A673 (cell line): Measurements from ENCODE around the gene CLASP2. TPM values are rescaled to one million over a fixed set of nuclear protein-coding genes. Genes with fewer than 3 reads are reported as not detected.

ENCODE experiments used
- BruUV-seq: library from RNA; stranded (reverse); fragments of 400-500 nt; replicated peaks from 2 replicates; lab custom pipeline; 2021; lab: Mats Ljungman, UMichigan
- CTCF ChIA-PET: fragments of 300-600 bp; sonication (Branson Sonifier 250); formaldehyde crosslinking; loops from one replicate; lab custom pipeline; 2022; ENCODE audit warnings: antibody characterized with exemption; lab: Charles Lee
- POLR2A ChIA-PET: fragments of 300-600 bp; sonication (Branson Sonifier 250); formaldehyde crosslinking; loops from one replicate; lab custom pipeline; 2022; ENCODE audit warnings: antibody characterized with exemption; ENCODE audit not compliant: low non-redundant PET; lab: Charles Lee
- DNase-seq: peaks from one replicate; pipeline ENCODE4 v3.0.0-alpha.2; 2015; ENCODE audit warnings: low spot score
- H3K27ac ChIP-seq: fragments of 200-600 bp; sonication (generic); 2 replicates; pipeline ENCODE4 v1.5.1; 2016; ENCODE audit warnings: mixed run types, low read depth, mild to moderate bottlenecking, mixed read lengths, antibody characterized with exemption, low read length; ENCODE audit not compliant: poor library complexity, severe bottlenecking
- H3K27me3 ChIP-seq: fragments of 200-600 bp; sonication (generic); replicated peaks from 2 replicates; pipeline ENCODE4 v1.6.1; 2017; ENCODE audit warnings: mixed run types, low read depth, mild to moderate bottlenecking, mixed read lengths, antibody characterized with exemption, low read length; ENCODE audit not compliant: insufficient read depth, poor library complexity
- H3K36me3 ChIP-seq: fragments of 200-600 bp; sonication (generic); 2 replicates; pipeline ENCODE4 v1.6.1; 2016; ENCODE audit warnings: mixed run types, mild to moderate bottlenecking, mixed read lengths, antibody characterized with exemption, low read length; ENCODE audit not compliant: insufficient read depth, poor library complexity, severe bottlenecking
- H3K4me1 ChIP-seq: fragments of 200-600 bp; sonication (generic); 2 replicates; pipeline ENCODE4 v1.6.1; 2017; ENCODE audit warnings: mixed run types, mild to moderate bottlenecking, mixed read lengths, antibody characterized with exemption, low read length; ENCODE audit not compliant: insufficient read depth, poor library complexity, severe bottlenecking
- H3K4me3 ChIP-seq: fragments of 200-600 bp; sonication (generic); 2 replicates; pipeline ENCODE4 v1.5.1; 2016; ENCODE audit warnings: low read depth, mixed run types, mild to moderate bottlenecking, mixed read lengths, low read length; ENCODE audit not compliant: poor library complexity, severe bottlenecking
- H3K9me3 ChIP-seq: fragments of 200-600 bp; sonication (generic); 2 replicates; pipeline ENCODE4 v1.6.1; 2016; ENCODE audit warnings: mixed run types, low read depth, mild to moderate bottlenecking, mixed read lengths, antibody characterized with exemption, low read length; ENCODE audit not compliant: poor library complexity, severe bottlenecking
- EZH2 ChIP-seq: fragments of 200-600 bp; sonication (generic); IDR thresholded peaks from 2 replicates; pipeline ENCODE4 v1.6.1; 2017; ENCODE audit warnings: borderline replicate concordance, low read depth, mild to moderate bottlenecking, mixed read lengths, antibody characterized with exemption, low read length; ENCODE audit not compliant: poor library complexity, severe bottlenecking
- intact Hi-C: fragments of 100-400 bp; cut with micrococcal nuclease; formaldehyde crosslinking; loops from one replicate; pipeline ENCODE4 v1.10.0; 2022; ENCODE audit not compliant: unreplicated experiment
- total RNA-seq: library from RNA; stranded (reverse); gene quantifications from 2 replicates; pipeline ENCODE4 v1.2.3, GENCODE V29; 2021
- TF ChIP-seq, protein P1 (sequence below): fragments of 300-800, 200-600 bp; sonication (generic); conservative IDR thresholded peaks from 2 replicates; pipeline ENCODE4 v1.5.1; 2017; ENCODE audit warnings: low read depth, mild to moderate bottlenecking, antibody characterized with exemption, low read length, moderate library complexity, mixed read lengths

CLASP2 gene
- total RNA-seq, 1 experiment from 2014 or later = 67.4 TPM

DNA sequence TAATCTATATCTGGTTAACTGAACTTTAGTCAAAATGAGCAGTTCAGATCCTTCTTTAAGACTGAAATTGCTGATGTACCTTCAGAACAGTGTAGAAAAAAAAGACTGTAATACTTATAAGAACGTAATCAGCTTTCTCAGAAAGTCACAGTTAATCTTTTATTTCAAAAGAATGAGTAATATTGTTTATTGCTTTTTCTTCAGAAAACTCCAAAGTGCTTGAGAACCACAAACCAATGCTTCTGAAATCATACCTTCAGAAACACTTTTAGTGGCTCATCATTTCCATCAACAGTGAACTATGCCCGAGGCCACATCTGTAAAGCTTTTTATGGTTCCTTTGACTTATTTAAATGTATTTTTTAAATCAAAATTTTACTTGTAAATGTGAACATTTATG is 33.3 kb upstream of the CLASP2 start:
- no peaks in the 10 kb centered on the region for H3K4me1 ChIP-seq
- TF ChIP-seq, protein P1, sequence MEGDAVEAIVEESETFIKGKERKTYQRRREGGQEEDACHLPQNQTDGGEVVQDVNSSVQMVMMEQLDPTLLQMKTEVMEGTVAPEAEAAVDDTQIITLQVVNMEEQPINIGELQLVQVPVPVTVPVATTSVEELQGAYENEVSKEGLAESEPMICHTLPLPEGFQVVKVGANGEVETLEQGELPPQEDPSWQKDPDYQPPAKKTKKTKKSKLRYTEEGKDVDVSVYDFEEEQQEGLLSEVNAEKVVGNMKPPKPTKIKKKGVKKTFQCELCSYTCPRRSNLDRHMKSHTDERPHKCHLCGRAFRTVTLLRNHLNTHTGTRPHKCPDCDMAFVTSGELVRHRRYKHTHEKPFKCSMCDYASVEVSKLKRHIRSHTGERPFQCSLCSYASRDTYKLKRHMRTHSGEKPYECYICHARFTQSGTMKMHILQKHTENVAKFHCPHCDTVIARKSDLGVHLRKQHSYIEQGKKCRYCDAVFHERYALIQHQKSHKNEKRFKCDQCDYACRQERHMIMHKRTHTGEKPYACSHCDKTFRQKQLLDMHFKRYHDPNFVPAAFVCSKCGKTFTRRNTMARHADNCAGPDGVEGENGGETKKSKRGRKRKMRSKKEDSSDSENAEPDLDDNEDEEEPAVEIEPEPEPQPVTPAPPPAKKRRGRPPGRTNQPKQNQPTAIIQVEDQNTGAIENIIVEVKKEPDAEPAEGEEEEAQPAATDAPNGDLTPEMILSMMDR = no peak
- TF ChIP-seq EZH2 = no peak
- DNase-seq = no peak
- ChIA-PET CTCF (no interaction called here), POLR2A (no interaction called here)
- no peaks in the 10 kb centered on the region for H3K9me3 ChIP-seq
- no peaks in the 10 kb centered on the region for H3K27me3 ChIP-seq
- intact Hi-C loops = no loop called here
- no peak overlapping the region for H3K27ac ChIP-seq
- BruUV-seq = no TSS peak
- H3K36me3 ChIP-seq = no peaks in the 10 kb centered on the region
- H3K4me3 ChIP-seq = no peak overlapping the region

DNA sequence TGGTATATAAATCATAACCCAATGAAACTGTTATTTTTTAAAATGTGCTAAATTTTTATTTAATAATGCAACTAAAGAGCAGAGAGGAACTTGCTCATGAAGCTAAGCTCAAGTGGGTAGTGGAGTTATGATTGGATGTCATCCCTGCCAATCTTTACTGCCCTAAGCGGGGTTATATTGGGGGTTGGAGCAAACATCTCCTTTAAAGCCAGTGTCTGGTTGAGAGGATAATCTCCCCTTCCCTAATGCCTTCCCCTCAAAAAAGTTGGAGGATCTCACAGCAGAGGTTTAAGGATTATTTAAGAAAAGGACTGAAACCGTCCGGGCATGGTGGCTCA is 32.1 kb upstream of the CLASP2 start:
- no peaks in the 10 kb centered on the region for H3K4me1 ChIP-seq
- ChIA-PET POLR2A (interaction anchor here (0.5 kb wide), 1 partner anchor 213 kb away, joined by 4 read pairs; no protein-coding TSS in a partner anchor), CTCF (no interaction called here)
- H3K36me3 ChIP-seq = no peaks in the 10 kb centered on the region
- no peak overlapping the region for H3K4me3 ChIP-seq
- H3K27me3 ChIP-seq = no peaks in the 10 kb centered on the region
- DNase-seq = no peak
- intact Hi-C loops = no loop called here
- no peak overlapping the region for H3K27ac ChIP-seq
- no TSS peak for BruUV-seq
- TF ChIP-seq, protein P1 = no peak
- no peak for TF ChIP-seq EZH2
- H3K9me3 ChIP-seq = no peaks in the 10 kb centered on the region

DNA sequence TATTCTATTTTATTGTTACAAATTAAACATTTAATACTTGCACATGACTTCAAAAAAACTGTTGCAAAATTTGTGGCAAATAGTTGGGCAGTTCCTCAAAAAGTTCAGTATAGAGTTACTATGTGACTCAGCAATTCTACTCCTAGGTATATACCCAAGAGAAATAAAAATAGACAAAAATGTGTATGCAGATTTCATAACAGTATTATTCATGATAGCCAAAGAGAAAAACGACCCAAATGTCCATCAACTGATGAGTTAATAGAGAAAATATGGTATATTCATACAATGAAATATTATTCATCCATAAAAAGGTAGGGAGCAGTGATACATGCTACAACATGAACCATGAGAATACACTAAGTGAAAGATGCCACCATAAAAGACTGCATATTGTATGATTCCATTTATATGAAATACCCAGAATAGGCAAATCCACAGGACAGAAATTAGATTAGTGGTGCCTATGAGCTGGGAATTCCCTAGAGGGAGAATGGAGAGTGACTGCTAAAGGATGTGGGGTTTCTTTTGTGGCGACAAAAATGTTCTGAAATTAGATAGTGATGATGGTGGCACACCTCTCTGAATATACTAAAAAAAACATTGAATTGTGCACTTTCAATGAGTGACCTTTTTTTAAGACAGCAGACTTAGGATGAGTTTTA is 31.6 kb upstream of the CLASP2 start:
- no peak overlapping the region for H3K4me3 ChIP-seq
- no peaks in the 10 kb centered on the region for H3K27me3 ChIP-seq
- H3K36me3 ChIP-seq = no peaks in the 10 kb centered on the region
- TF ChIP-seq, protein P1 = no peak
- TF ChIP-seq EZH2 = no peak
- no TSS peak for BruUV-seq
- DNase-seq = peak; percentile 32
- intact Hi-C loops = no loop called here
- ChIA-PET POLR2A (interaction anchor here (0.5 kb wide), 1 partner anchor 213 kb away, joined by 4 read pairs; no protein-coding TSS in a partner anchor), CTCF (no interaction called here)
- H3K27ac ChIP-seq = no peak overlapping the region
- H3K4me1 ChIP-seq = no peaks in the 10 kb centered on the region
- no peaks in the 10 kb centered on the region for H3K9me3 ChIP-seq
